Inflammatory macrophage treated with lipopolysaccharide for 1 hour (primary cell): ENCODE measurements around the gene MYH13.
"Not testable (repeated sequence)": the region's sequence is repeated elsewhere in the genome, so short reads cannot be mapped to it uniquely, and the experiment has no call there.

Source experiments
- DNase-seq, 2 donors: peaks; one replicate each; pipeline ENCODE4 v3.0.0-alpha.2; 2020 to 2022

MYH13 gene

GRCh38 chr17:10295728-10296343 lies 77.0 kb downstream of the MYH13 start:
- DNase-seq = peak; percentile 55 to 76

GRCh38 chr17:10294180-10294579 lies 78.6 kb downstream of the MYH13 start:
- no peak for DNase-seq

DNA sequence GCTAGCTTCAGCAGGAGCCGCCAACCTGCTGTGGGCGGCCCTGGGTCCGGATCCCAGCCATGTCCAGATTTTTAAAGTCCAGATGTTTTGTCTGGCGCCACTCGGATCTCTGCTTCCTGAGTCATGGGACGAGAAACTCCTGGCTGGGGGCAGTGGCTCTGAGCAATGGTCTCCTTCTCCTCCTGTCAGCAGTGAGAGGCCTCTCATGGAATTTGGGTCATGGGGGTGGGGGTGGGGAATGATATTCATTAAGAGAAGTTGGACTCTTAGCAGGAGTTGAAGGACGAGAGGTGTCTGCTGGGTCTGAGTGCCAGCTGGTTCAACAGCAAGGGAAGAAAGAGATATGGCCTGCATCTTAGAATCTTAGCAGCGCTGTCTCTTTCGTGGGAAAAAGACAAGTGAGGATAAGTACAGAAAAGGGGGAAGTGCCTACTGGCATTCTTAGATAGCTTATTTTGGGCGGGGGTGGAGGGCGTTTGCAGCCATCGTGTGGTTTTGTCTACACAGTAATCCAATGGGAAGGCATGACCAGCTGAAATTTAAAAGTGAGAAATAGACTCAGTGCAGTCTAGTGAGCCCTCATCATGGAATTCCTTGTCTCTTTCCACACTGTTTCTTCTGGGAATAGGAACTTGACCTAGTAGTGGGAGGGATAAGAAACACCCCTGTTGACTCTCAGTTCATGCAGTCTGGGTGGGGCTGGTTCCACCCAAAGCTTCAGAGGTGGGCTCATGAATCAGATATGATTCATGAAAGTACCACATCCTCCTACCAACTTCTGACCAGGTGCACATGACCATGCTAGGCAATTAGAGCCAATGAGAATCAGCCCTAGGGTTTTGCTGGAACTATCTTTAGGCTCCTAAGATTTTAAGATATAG lies 80.5 kb downstream of the MYH13 start:
- DNase-seq = peak; percentile 40 to 41

- DNase-seq = not testable (repeated sequence)
Measured at GRCh38 chr17:10291576-10291975, 81.2 kb downstream of the MYH13 start.

DNA sequence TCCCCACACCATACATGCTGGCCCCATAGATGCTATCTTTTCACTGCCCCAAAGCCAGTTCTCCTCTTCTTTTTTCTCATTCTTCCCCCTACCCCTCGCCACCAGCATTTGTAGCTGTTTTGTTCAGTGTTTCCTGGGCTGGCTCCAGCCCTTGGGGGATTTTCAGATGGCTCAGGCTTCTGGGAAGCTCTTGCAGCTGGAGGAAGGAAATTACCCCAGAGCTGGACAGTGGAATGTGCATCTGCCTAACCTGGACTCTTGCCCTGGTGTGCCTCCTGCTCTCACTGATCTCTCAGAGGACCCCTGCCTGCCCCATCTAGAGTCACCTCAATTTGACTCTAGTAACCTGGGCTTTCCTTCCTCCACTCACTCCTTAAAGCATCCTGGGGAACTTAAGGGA lies 82.8 kb downstream of the MYH13 start:
- DNase-seq = no peak

GRCh38 chr17:10286324-10286723 lies 86.5 kb downstream of the MYH13 start:
- DNase-seq = no peak

GRCh38 chr17:10285896-10286295 lies 86.9 kb downstream of the MYH13 start:
- no peak for DNase-seq

DNA sequence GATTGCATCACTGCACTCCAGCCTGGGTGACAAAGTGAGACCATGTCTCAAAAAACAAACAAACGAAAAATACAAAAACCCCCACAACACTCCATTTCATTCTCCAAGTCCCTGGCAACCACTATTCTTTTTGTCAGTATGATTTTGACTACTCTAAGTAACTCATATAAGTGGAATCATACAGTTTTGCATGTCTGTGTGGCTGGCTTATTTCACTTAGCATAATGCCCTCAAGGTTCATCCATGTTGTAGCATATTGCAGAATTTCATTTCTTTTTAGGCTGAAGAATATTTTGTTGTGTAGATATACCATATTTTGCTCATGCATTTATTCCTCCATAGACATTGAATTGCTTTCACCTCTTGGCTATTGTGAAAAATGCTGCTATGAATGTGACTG lies 92.7 kb downstream of the MYH13 start:
- DNase-seq = no peak

GRCh38 chr17:10278218-10278617 lies 94.6 kb downstream of the MYH13 start:
- DNase-seq = no peak

- no peak for DNase-seq
Measured at GRCh38 chr17:10276436-10276835, 96.4 kb downstream of the MYH13 start.

DNA sequence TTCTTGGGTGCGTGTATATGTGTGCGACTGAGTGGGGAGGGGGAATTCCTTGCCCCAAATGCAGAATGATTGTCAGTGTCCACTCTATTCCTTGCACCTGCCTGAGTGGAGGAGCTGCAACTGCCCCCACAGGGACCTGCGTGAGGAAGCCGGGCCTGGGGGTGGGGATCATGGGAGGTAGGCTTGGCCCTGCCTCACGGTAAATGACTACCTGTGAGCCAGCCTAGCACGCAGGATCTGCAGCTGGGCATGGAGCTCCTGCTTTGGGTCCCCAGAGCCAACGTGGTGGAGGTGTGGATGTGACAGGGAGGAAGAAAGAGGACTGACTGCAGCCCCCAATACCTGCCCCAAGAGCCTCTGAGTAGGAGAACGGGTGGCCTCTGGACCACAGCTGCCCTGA lies 97.4 kb downstream of the MYH13 start:
- DNase-seq = no peak

GRCh38 chr17:10271106-10271562 lies 101.7 kb downstream of the MYH13 start:
- DNase-seq = peak; percentile 62 to 83

DNA sequence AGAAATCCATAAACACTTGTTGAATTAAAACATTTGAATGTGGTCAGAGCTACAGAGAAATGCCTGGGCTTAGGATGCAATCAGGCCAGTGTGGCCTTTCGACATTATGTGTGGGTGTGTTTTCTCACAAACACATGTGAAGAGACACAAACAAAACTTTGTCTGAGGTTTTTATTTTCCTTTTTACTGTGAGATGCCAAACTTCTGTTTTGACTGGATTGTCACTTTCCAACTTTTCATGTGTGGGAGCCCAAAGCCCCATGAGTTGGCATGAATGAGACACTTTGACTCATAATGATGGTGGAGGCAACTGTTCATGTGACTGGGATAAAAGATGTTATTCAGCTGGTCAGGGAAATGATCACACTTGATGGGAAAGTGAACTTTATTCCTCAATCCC lies 102.5 kb downstream of the MYH13 start:
- peak; percentile 70 to 85 for DNase-seq

- no peak for DNase-seq
Measured at GRCh38 chr17:10268005-10268404, 104.8 kb downstream of the MYH13 start.

GRCh38 chr17:10266296-10266876 lies 106.4 kb downstream of the MYH13 start:
- peak; percentile 41 to 68 for DNase-seq

- DNase-seq = peak in 1 of 2 donors; percentile 8
Measured at GRCh38 chr17:10265100-10265810, 107.6 kb downstream of the MYH13 start.

DNA sequence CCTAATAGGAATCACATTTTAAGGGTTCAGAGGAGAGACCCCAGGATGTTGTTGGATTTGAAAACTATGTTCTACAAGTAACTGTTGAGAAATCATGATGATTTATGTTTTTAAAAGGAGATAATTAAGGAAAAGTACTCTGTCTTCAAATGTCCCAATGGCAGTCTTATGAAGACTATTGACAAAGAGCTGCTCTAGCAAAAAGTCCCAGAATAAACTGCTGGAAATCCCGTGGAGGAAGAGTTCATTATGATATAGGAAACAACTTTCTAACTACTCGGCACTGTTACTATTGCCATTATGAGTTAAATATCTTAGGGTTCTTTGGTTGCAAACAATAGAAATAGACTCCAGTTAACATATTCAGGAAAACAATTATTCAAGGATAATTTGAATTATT lies 108.8 kb downstream of the MYH13 start:
- DNase-seq = peak; percentile 46 to 56

- DNase-seq = no peak
Measured at GRCh38 chr17:10262451-10262850, 110.4 kb downstream of the MYH13 start.

DNA sequence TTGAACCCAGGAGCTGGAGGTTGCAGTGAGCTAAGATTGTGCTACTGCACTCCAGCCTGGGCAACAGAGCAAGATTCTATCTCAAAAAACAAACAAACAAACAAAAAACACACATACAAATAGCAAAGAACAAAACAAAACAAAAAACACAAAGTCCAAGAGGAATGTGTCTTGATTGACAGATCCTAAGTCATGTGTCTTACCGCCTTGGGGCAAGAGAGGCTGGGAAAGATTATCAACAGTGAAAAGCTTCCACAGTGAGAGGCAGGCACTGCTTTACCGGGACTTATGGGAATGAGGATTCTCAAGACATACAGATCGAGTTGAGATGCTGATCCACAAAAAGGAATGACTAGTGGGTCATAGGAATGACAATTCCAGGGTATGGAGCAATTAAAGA lies 111.7 kb downstream of the MYH13 start:
- DNase-seq = no peak

- peak; percentile 50 to 61 for DNase-seq
Measured at GRCh38 chr17:10251212-10251948, 121.4 kb downstream of the MYH13 start.
